ENCODE data around the gene PGAM1. TPM values are rescaled to one million over a fixed set of nuclear protein-coding genes. Genes with fewer than 3 reads are reported as not detected.
"Not testable (repeated sequence)": the region's sequence is repeated elsewhere in the genome, so short reads cannot be mapped to it uniquely, and the experiment has no call there.

PGAM1 gene
- total RNA-seq, 4 donors from 2014 or later: 310 to 700 (median 514) TPM

DNA sequence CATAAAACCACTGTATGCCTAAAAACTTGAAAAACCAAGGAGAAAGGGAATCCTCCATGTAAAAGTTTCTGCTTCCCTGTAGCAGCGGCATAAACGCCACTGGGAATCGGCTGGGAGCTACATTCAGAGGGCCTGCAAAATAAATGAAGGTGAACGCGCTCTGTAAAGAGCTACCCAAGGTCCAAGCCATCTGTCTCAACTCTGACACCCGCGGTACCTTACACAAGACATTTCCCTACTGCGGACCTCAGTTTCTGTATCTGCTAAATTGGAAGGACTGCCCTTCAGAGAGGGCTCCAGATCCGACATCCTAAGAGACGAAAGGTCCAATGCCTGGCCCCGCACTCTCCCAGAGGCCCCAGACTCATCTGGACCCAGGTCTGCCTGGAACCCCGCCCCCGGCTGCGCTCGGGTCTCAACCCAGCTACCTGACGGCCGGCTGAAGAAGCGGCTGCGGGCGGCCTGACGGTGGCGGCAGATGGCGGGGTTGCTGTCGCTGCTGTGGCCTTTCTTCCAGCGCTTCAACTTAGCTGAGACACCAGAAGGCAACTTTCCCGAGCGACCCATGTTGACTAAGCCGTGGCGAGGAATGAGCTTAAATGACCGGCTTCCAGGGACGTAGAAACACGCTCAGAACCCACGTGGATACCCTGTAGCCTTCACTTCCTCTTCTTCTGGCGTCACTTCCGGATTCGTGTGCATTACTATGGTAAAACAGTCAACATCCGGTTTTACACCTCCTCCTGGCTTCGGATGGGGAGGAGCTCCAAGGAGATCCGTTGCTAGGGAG is 25.1 kb upstream of the PGAM1 start, which contains the start of gene RRP12:
RRP12 (minus strand) TSS at position 676 of the 790 bp plus-strand sequence; CDS start at position 567, 109 bp downstream.
- peak within 1 kb of the TSS; percentile 67 to 87 (median 80) for H3K4me3 ChIP-seq
- peak within 1 kb of the TSS; percentile 83 to 89 (median 86) for H3K27ac ChIP-seq
- TF ChIP-seq CTCF (IDR thresholded peaks at IDR 0.05) (peak in 1 of 6 experiments; percentile 18), POLR2A (IDR thresholded peaks at IDR 0.05) (peak in 1 of 4 donors; percentile 43)
- intact Hi-C loops (cut with DNase I): no loop called here
- peak; percentile 73 for DNase-seq
- H3K36me3 ChIP-seq: peaks cover 0 to 29% (median 7%) of the 10 kb centered on the region in 3 donors
- H3K27me3 ChIP-seq: no peaks in the 10 kb centered on the region
- peaks cover 3 to 20% (median 12%) of the 10 kb centered on the region in 3 donors for H3K4me1 ChIP-seq
- WGBS, 2 donors: 1% methylated on average over 11 to 17 of the region's 39 CpGs
- no peaks in the 10 kb centered on the region for H3K9me3 ChIP-seq

GRCh38 chr10:97401455-97401919 is 24.5 kb upstream of the PGAM1 start:
- WGBS, 2 donors: 74 to 100% methylated on average over 3 to 13 of the region's 13 CpGs
- Histone ChIP-seq H3K4me1 (peaks cover 3 to 22% (median 14%) of the 10 kb centered on the region in 3 donors), H3K36me3 (peaks cover 0 to 23% (median under 1%) of the 10 kb centered on the region in 3 donors), H3K27me3 (no peaks in the 10 kb centered on the region), H3K9me3 (no peaks in the 10 kb centered on the region), H3K27ac (peak overlapping the region in 3 of 4 donors; percentile 84 to 89 (median 88)), H3K4me3 (peak overlapping the region in 3 of 4 donors; percentile 67 to 87 (median 81))
- DNase-seq: no peak
- intact Hi-C loops (cut with DNase I): no loop called here
- no peak for TF ChIP-seq CTCF (IDR thresholded peaks at IDR 0.05)
- no peak for TF ChIP-seq POLR2A (IDR thresholded peaks at IDR 0.05)

- TF ChIP-seq POLR2A (IDR thresholded peaks at IDR 0.05): no peak
- TF ChIP-seq CTCF (IDR thresholded peaks at IDR 0.05): no peak
- intact Hi-C loops (cut with DNase I): no loop called here
- H3K27ac ChIP-seq: no peak overlapping the region
- H3K4me3 ChIP-seq: no peak overlapping the region
- DNase-seq: no peak
- peaks cover 24 to 47% (median 36%) of the 10 kb centered on the region in 3 donors for H3K4me1 ChIP-seq
- H3K9me3 ChIP-seq: no peaks in the 10 kb centered on the region
- H3K27me3 ChIP-seq: no peaks in the 10 kb centered on the region
- peaks cover 0 to under 1% (median 0%) of the 10 kb centered on the region in 3 donors for H3K36me3 ChIP-seq
Observed at GRCh38 chr10:97404044-97404443, 21.9 kb upstream of the PGAM1 start.

DNA sequence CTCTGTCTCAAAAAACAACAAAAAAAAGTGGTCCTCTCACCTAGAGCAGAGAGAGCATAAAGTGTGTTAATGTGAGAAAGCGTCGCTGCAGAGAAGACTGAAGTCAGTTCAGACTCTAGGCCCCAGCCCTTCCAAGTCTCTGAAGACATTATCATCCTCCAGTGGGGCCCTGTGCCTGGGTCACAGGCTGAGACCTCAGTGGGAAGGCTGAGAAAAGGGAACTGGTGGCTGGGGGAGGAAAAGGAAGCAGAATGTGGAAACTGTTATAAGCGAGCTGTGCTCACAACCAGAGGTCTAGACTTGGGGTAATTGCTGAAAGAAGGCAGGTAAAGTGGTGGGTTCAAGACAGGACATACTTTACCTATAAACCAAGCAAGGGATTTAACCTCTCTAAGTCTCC is 19.9 kb upstream of the PGAM1 start:
- Histone ChIP-seq H3K27ac (peak overlapping the region in 1 of 4 donors; percentile 22), H3K4me1 (peaks cover 20 to 44% (median 33%) of the 10 kb centered on the region in 3 donors), H3K9me3 (no peaks in the 10 kb centered on the region), H3K27me3 (no peaks in the 10 kb centered on the region), H3K4me3 (no peak overlapping the region), H3K36me3 (no peaks in the 10 kb centered on the region)
- intact Hi-C loops (cut with DNase I): no loop called here
- WGBS, 2 donors: 70 to 75% methylated on average over 3 of the region's 3 CpGs
- no peak for TF ChIP-seq CTCF (IDR thresholded peaks at IDR 0.05)
- TF ChIP-seq POLR2A (IDR thresholded peaks at IDR 0.05): no peak
- no peak for DNase-seq

GRCh38 chr10:97406483-97406882 is 19.5 kb upstream of the PGAM1 start:
- H3K36me3 ChIP-seq; DNase-seq; H3K4me3 ChIP-seq; H3K9me3 ChIP-seq; H3K27me3 ChIP-seq; intact Hi-C loops (cut with DNase I): not testable (repeated sequence)
- Histone ChIP-seq H3K27ac (peak overlapping the region in 3 of 4 donors; percentile 82 to 89 (median 88)), H3K4me1 (peaks cover 20 to 44% (median 33%) of the 10 kb centered on the region in 3 donors)
- WGBS, 2 donors: 31 to 60% methylated on average over 6 to 7 of the region's 7 CpGs
